Right cardiac atrium (tissue), 5 donors: ENCODE measurements around the gene CRACR2A. TPM values are rescaled to one million over a fixed set of nuclear protein-coding genes. Genes with fewer than 3 reads are reported as not detected.
A peak's percentile ranks its signal among the peaks of the same experiment; 100 is the strongest.

Experiments
- ATAC-seq, 2 donors: fragments of 200-7000 bp; cut with Tn5 transposase; one replicate each; pipeline versions ENCODE4 v1.8.0 to v1.9.1; 2020; ENCODE audit warnings: moderate library complexity in 2 of 2, mild to moderate bottlenecking in 1 of 2
- DNase-seq, 3 donors: peaks; one replicate each; pipeline ENCODE4 v3.0.0-alpha.2; 2020
- H3K27ac ChIP-seq: one replicate; pipeline ENCODE4 v1.5.1; 2013; ENCODE audit warnings: mild to moderate bottlenecking, low read length, control low read depth, moderate library complexity
- H3K27me3 ChIP-seq: one replicate; pipeline ENCODE4 v1.6.1; 2013; ENCODE audit not compliant: control insufficient read depth, insufficient read depth
- H3K4me1 ChIP-seq: one replicate; pipeline ENCODE4 v1.6.1; 2013; ENCODE audit warnings: low read length; ENCODE audit not compliant: control insufficient read depth, insufficient read depth
- H3K4me3 ChIP-seq: one replicate; pipeline ENCODE4 v1.5.1; 2013; ENCODE audit warnings: low read length, control low read depth
- H3K9me3 ChIP-seq: one replicate; pipeline ENCODE4 v1.6.1; 2013; ENCODE audit warnings: low read length; ENCODE audit not compliant: control insufficient read depth
- WGBS: extraction: QIAGEN DNeasy Blood & Tissue Kit; methylation state at CpG from one replicate; pipeline ENCODE4 v1.1.7; 2013; 5-methylcytosine and 5-hydroxymethylcytosine counted together
- intact Hi-C, 4 donors: fragments of 100-400 bp; cut with DNase I; formaldehyde crosslinking; loops; one replicate each; pipeline versions ENCODE4 v1.11.0 to v1.14.0; 2022 to 2023
- polyA plus RNA-seq: library from polyadenylated mRNA; stranded (reverse); fragments of 200-250 nt; gene quantifications from one replicate; pipeline ENCODE4 v1.2.3, GENCODE V29; 2013
- total RNA-seq, 4 donors: library from RNA; stranded (reverse); fragmentation: NEBNext Ultra II Directional; extraction: Animal tissue kit (Norgen Biotek cat#: 25700); gene quantifications; one replicate each; pipeline ENCODE4 v1.2.1, GENCODE V29; 2021
- donor health status: healthy with polysubstance abuse.
- donor health status: DM: no; HTN: yes; CAD: no.
- donor health status: DM: no; HTN: no; CAD: no.
- donor health status: DM: no; HTN: yes; CAD: no; lungs with severe emphysema.
- donor health status: DM: yes; HTN: yes; CAD: no.

CRACR2A gene
- total and polyA plus RNA-seq, 5 donors = 5.7 to 15.5 (median 9.3) TPM

GRCh38 chr12:3593906-3594483 lies 158.9 kb downstream of the CRACR2A start:
- ATAC-seq (no peak), DNase-seq (no peak)
- no peak overlapping the region for H3K27ac ChIP-seq
- intact Hi-C loops = no loop called here
- no peaks in the 10 kb centered on the region for H3K9me3 ChIP-seq
- 94% methylated on average over 9 of the region's 9 CpGs for WGBS
- no peaks in the 10 kb centered on the region for H3K27me3 ChIP-seq
- no peak overlapping the region for H3K4me3 ChIP-seq
- peaks cover 5% of the 10 kb centered on the region for H3K4me1 ChIP-seq

GRCh38 chr12:3592856-3593625 lies 159.9 kb downstream of the CRACR2A start:
- no peaks in the 10 kb centered on the region for H3K27me3 ChIP-seq
- intact Hi-C loops = no loop called here
- no peak overlapping the region for H3K4me3 ChIP-seq
- H3K9me3 ChIP-seq = no peaks in the 10 kb centered on the region
- ATAC-seq (no peak), DNase-seq (no peak)
- WGBS = 90% methylated on average over 30 of the region's 30 CpGs
- peaks cover 2% of the 10 kb centered on the region for H3K4me1 ChIP-seq
- no peak overlapping the region for H3K27ac ChIP-seq

GRCh38 chr12:3589745-3590144 lies 163.2 kb downstream of the CRACR2A start:
- Histone ChIP-seq H3K9me3 (no peaks in the 10 kb centered on the region), H3K27me3 (no peaks in the 10 kb centered on the region), H3K4me1 (no peaks in the 10 kb centered on the region), H3K4me3 (no peak overlapping the region), H3K27ac (no peak overlapping the region)
- ATAC-seq (no peak), DNase-seq (no peak)
- intact Hi-C loops = no loop called here
- 80% methylated on average over 3 of the region's 3 CpGs for WGBS

- no peak for ATAC-seq
- intact Hi-C loops = no loop called here
Measured at GRCh38 chr12:3587402-3588013, 165.4 kb downstream of the CRACR2A start.

GRCh38 chr12:3583656-3584334 lies 169.1 kb downstream of the CRACR2A start:
- no peaks in the 10 kb centered on the region for H3K27me3 ChIP-seq
- H3K9me3 ChIP-seq = no peaks in the 10 kb centered on the region
- H3K4me1 ChIP-seq = no peaks in the 10 kb centered on the region
- WGBS = 93% methylated on average over 8 of the region's 8 CpGs
- peak in 1 of 2 donors; percentile 16 for ATAC-seq
- no peak overlapping the region for H3K4me3 ChIP-seq
- DNase-seq = no peak
- H3K27ac ChIP-seq = no peak overlapping the region
- intact Hi-C loops = no loop called here

More at GRCh38 chr12:3587402-3588013, 165.4 kb downstream of the CRACR2A start:
- H3K27ac ChIP-seq = no peak overlapping the region
- DNase-seq = no peak
- 54% methylated on average over 9 of the region's 9 CpGs for WGBS
- H3K4me1 ChIP-seq = no peaks in the 10 kb centered on the region
- no peaks in the 10 kb centered on the region for H3K9me3 ChIP-seq
- no peak overlapping the region for H3K4me3 ChIP-seq
- no peaks in the 10 kb centered on the region for H3K27me3 ChIP-seq

- intact Hi-C loops = no loop called here
- ATAC-seq = no peak
- WGBS = 90% methylated on average over 13 of the region's 13 CpGs
- Histone ChIP-seq H3K4me3 (no peak overlapping the region), H3K27ac (no peak overlapping the region), H3K9me3 (no peaks in the 10 kb centered on the region), H3K27me3 (no peaks in the 10 kb centered on the region), H3K4me1 (no peaks in the 10 kb centered on the region)
- DNase-seq = no peak
Measured at GRCh38 chr12:3580094-3580749, 172.7 kb downstream of the CRACR2A start.

GRCh38 chr12:3579446-3580093 lies 173.3 kb downstream of the CRACR2A start:
- Histone ChIP-seq H3K4me1 (no peaks in the 10 kb centered on the region), H3K4me3 (no peak overlapping the region), H3K27ac (no peak overlapping the region), H3K9me3 (no peaks in the 10 kb centered on the region), H3K27me3 (no peaks in the 10 kb centered on the region)
- ATAC-seq (no peak), DNase-seq (no peak)
- 81% methylated on average over 15 of the region's 15 CpGs for WGBS
- intact Hi-C loops = no loop called here

- WGBS = 64% methylated on average over 5 of the region's 5 CpGs
- no peaks in the 10 kb centered on the region for H3K4me1 ChIP-seq
- no peak for ATAC-seq
- H3K9me3 ChIP-seq = no peaks in the 10 kb centered on the region
- intact Hi-C loops = no loop called here
- no peaks in the 10 kb centered on the region for H3K27me3 ChIP-seq
- no peak overlapping the region for H3K4me3 ChIP-seq
- no peak for DNase-seq
- H3K27ac ChIP-seq = no peak overlapping the region
Measured at GRCh38 chr12:3578557-3578956, 174.4 kb downstream of the CRACR2A start.

GRCh38 chr12:3576891-3577290 lies 176.0 kb downstream of the CRACR2A start:
- Histone ChIP-seq H3K27me3 (no peaks in the 10 kb centered on the region), H3K27ac (no peak overlapping the region), H3K4me3 (no peak overlapping the region), H3K4me1 (no peaks in the 10 kb centered on the region), H3K9me3 (no peaks in the 10 kb centered on the region)
- DNase-seq (no peak), ATAC-seq (peak in 1 of 2 donors; percentile 34)
- 90% methylated on average over 9 of the region's 9 CpGs for WGBS
- intact Hi-C loops = no loop called here

GRCh38 chr12:3574986-3575385 lies 177.9 kb downstream of the CRACR2A start:
- intact Hi-C loops = no loop called here
- ATAC-seq (no peak), DNase-seq (no peak)
- 74% methylated on average over 7 of the region's 7 CpGs for WGBS
- no peaks in the 10 kb centered on the region for H3K27me3 ChIP-seq
- H3K27ac ChIP-seq = no peak overlapping the region
- H3K9me3 ChIP-seq = no peaks in the 10 kb centered on the region
- H3K4me3 ChIP-seq = no peak overlapping the region
- H3K4me1 ChIP-seq = no peaks in the 10 kb centered on the region
